Naive thymus-derived CD4-positive, alpha-beta T cell (primary cell): ENCODE measurements around the gene PAGR1. TPM values are rescaled to one million over a fixed set of nuclear protein-coding genes. Genes with fewer than 3 reads are reported as not detected.
A peak's percentile ranks its signal among the peaks of the same experiment; 100 is the strongest.
"Not testable (repeated sequence)": the region's sequence is repeated elsewhere in the genome, so short reads cannot be mapped to it uniquely, and the experiment has no call there.

Experiments used
- ATAC-seq: fragments of 150-1000 bp; cut with Tn5 transposase; 2 replicates; pipeline ENCODE4 v1.10.0; 2021; ENCODE audit warnings: mild to moderate bottlenecking, moderate library complexity
- CTCF ChIA-PET: fragments of 350-600 bp; sonication (Branson Sonifier 250); formaldehyde crosslinking; loops from one replicate; lab custom pipeline; 2021; ENCODE audit warnings: antibody characterized with exemption; lab: Charles Lee
- POLR2A ChIA-PET: fragments of 350-600 bp; sonication (Branson Sonifier 250); formaldehyde crosslinking; loops from one replicate; lab custom pipeline; 2021; ENCODE audit warnings: antibody characterized with exemption, inconsistent platforms; lab: Charles Lee
- DNase-seq, 9 donors: peaks; one replicate each; pipeline versions ENCODE4 v3.0.0 to v3.0.0-alpha.2; 2020 to 2022; ENCODE audit warnings: mixed read lengths in 1 of 9
- H3K27ac ChIP-seq: one replicate; pipeline ENCODE4 v1.7.0; 2013; ENCODE audit warnings: mild to moderate bottlenecking, low read depth, low read length, moderate library complexity
- H3K27me3 ChIP-seq, 2 donors: one replicate each; pipeline ENCODE4 v1.7.0; 2013; ENCODE audit warnings: low read length in 2 of 2, mild to moderate bottlenecking in 2 of 2, moderate library complexity in 2 of 2; ENCODE audit not compliant: control insufficient read depth in 2 of 2, insufficient read depth in 2 of 2
- H3K36me3 ChIP-seq, 3 experiments: 1 replicate in 2 of 3; 2 replicates in 1 of 3; pipeline ENCODE4 v1.7.0; 2013; ENCODE audit warnings: low read length in 3 of 3, mild to moderate bottlenecking in 3 of 3, moderate library complexity in 1 of 3; ENCODE audit not compliant: insufficient read depth in 3 of 3, control insufficient read depth in 2 of 3
- H3K4me1 ChIP-seq, 2 donors: one replicate each; pipeline ENCODE4 v1.7.0; 2013; ENCODE audit warnings: low read length in 2 of 2, mild to moderate bottlenecking in 2 of 2, moderate library complexity in 1 of 2; ENCODE audit not compliant: control insufficient read depth in 2 of 2, insufficient read depth in 2 of 2
- H3K4me3 ChIP-seq: 2 replicates; pipeline ENCODE4 v1.7.0; 2013; ENCODE audit warnings: mild to moderate bottlenecking, low read length
- H3K9me3 ChIP-seq, 3 experiments: 1 replicate in 2 of 3; 2 replicates in 1 of 3; pipeline ENCODE4 v1.7.0; 2013; ENCODE audit warnings: low read length in 3 of 3; ENCODE audit not compliant: control insufficient read depth in 2 of 3
- H3K27ac Mint-ChIP-seq, 9 donors: one replicate each; pipeline ENCODE4 v1.8.0; 2020 to 2022; ENCODE audit warnings: mixed read lengths in 9 of 9, mild to moderate bottlenecking in 8 of 9, moderate library complexity in 5 of 9, inconsistent platforms in 2 of 9
- H3K27me3 Mint-ChIP-seq, 5 donors: one replicate each; pipeline ENCODE4 v1.8.0; 2021 to 2022; ENCODE audit warnings: mixed read lengths in 5 of 5, mild to moderate bottlenecking in 1 of 5
- H3K36me3 Mint-ChIP-seq, 5 donors: one replicate each; pipeline ENCODE4 v1.8.0; 2020 to 2022; ENCODE audit warnings: mixed read lengths in 5 of 5, mild to moderate bottlenecking in 3 of 5, inconsistent platforms in 1 of 5
- H3K4me1 Mint-ChIP-seq, 7 donors: one replicate each; pipeline ENCODE4 v1.8.0; 2020 to 2022; ENCODE audit warnings: mixed read lengths in 7 of 7, mild to moderate bottlenecking in 3 of 7, inconsistent platforms in 1 of 7
- H3K4me3 Mint-ChIP-seq, 10 donors: one replicate each; pipeline ENCODE4 v1.8.0; 2020 to 2022; ENCODE audit warnings: mild to moderate bottlenecking in 10 of 10, mixed read lengths in 10 of 10, moderate library complexity in 6 of 10, inconsistent platforms in 2 of 10
- H3K9me3 Mint-ChIP-seq, 11 donors: one replicate each; pipeline ENCODE4 v1.8.0; 2020 to 2022; ENCODE audit warnings: mixed read lengths in 11 of 11, mild to moderate bottlenecking in 4 of 11, inconsistent platforms in 1 of 11, moderate library complexity in 1 of 11
- intact Hi-C, 2 donors: fragments of 100-400 bp; cut with micrococcal nuclease; formaldehyde crosslinking; loops; one replicate each; pipeline ENCODE4 v1.15.1; 2023
- polyA plus RNA-seq, 2 donors: library from polyadenylated mRNA; unstranded; fragments of 300-500 nt; fragmentation: Illumina TruSeq; gene quantifications; one replicate each; pipeline ENCODE4 v1.2.3, GENCODE V29; 2021
- total RNA-seq, 6 experiments: library from RNA in 5 of 6; stranded (reverse) in 5 of 6; gene quantifications; 1 replicate in 5 of 6; 2 replicates in 1 of 6; pipeline ENCODE4 v1.2.3 and lab custom pipeline; 2021 to 2026

The PAGR1 gene
- total and polyA plus RNA-seq, 7 experiments from 2014 or later = 17.5 to 62.6 (median 37.2) TPM

- H3K27me3 Mint-ChIP-seq, DNase-seq, H3K4me1 ChIP-seq, ATAC-seq, H3K9me3 ChIP-seq, H3K27ac ChIP-seq, intact Hi-C loops, H3K36me3 Mint-ChIP-seq, H3K36me3 ChIP-seq, H3K4me3 ChIP-seq, H3K4me3 Mint-ChIP-seq, H3K27me3 ChIP-seq, H3K9me3 Mint-ChIP-seq: not testable (repeated sequence)
- POLR2A ChIA-PET = interaction anchor here (1.1 to 1.5 kb wide), 2 partner anchors 14 to 71 kb away, joined by 3 to 4 read pairs; no protein-coding TSS in a partner anchor
- peaks cover 13 to 21% (median 16%) of the 10 kb centered on the region in 7 donors for H3K4me1 Mint-ChIP-seq
- CTCF ChIA-PET = interaction anchor here (1.5 kb wide), 1 partner anchor 73 kb away, joined by 3 read pairs; no protein-coding TSS in a partner anchor
- peak overlapping the region in 2 of 9 donors; percentile 64 for H3K27ac Mint-ChIP-seq
Measured at GRCh38 chr16:29772330-29772729, 43.6 kb upstream of the PAGR1 start.

GRCh38 chr16:29774730-29775129, 41.2 kb upstream of the PAGR1 start:
- H3K4me1 Mint-ChIP-seq = peaks cover 9 to 23% (median 15%) of the 10 kb centered on the region in 7 donors
- DNase-seq (no peak), ATAC-seq (no peak)
- Histone ChIP-seq H3K27ac (no peak overlapping the region), H3K36me3 (no peaks in the 10 kb centered on the region), H3K9me3 (no peaks in the 10 kb centered on the region), H3K4me3 (no peak overlapping the region), H3K27me3 (no peaks in the 10 kb centered on the region), H3K4me1 (no peaks in the 10 kb centered on the region)
- H3K27me3 Mint-ChIP-seq = peaks cover 0 to 18% (median 0%) of the 10 kb centered on the region in 5 donors
- ChIA-PET POLR2A (interaction anchor here (0.9 kb wide), 1 partner anchor 19 kb away, joined by 3 read pairs; no protein-coding TSS in a partner anchor), CTCF (no interaction called here)
- peak overlapping the region in 1 of 9 donors; percentile 32 for H3K27ac Mint-ChIP-seq
- no peaks in the 10 kb centered on the region for H3K36me3 Mint-ChIP-seq
- intact Hi-C loops = no loop called here
- peaks cover 0 to 1% (median 0%) of the 10 kb centered on the region in 11 donors for H3K9me3 Mint-ChIP-seq
- peak overlapping the region in 1 of 10 donors; percentile 32 for H3K4me3 Mint-ChIP-seq

GRCh38 chr16:29775742-29776408, 40.1 kb upstream of the PAGR1 start:
- H3K36me3 Mint-ChIP-seq = no peaks in the 10 kb centered on the region
- ChIA-PET CTCF (no interaction called here), POLR2A (no interaction called here)
- DNase-seq (no peak), ATAC-seq (no peak)
- H3K27ac Mint-ChIP-seq = no peak overlapping the region
- Histone ChIP-seq H3K27ac (no peak overlapping the region), H3K4me3 (no peak overlapping the region), H3K27me3 (no peaks in the 10 kb centered on the region), H3K9me3 (no peaks in the 10 kb centered on the region), H3K36me3 (no peaks in the 10 kb centered on the region), H3K4me1 (no peaks in the 10 kb centered on the region)
- intact Hi-C loops = no loop called here
- H3K27me3 Mint-ChIP-seq = peaks cover 0 to 22% (median 0%) of the 10 kb centered on the region in 5 donors
- no peak overlapping the region for H3K4me3 Mint-ChIP-seq
- peaks cover under 1 to 17% (median 13%) of the 10 kb centered on the region in 7 donors for H3K4me1 Mint-ChIP-seq
- peaks cover 0 to 1% (median 0%) of the 10 kb centered on the region in 11 donors for H3K9me3 Mint-ChIP-seq

GRCh38 chr16:29777576-29778350, 38.2 kb upstream of the PAGR1 start, which contains the start of gene ZG16:
Gene ZG16 (plus strand): TSS chr16:29778256. CDS start chr16:29779267, 1,011 bp downstream.
- H3K36me3 ChIP-seq = no peaks in the 10 kb centered on the region
- DNase-seq (no peak), ATAC-seq (no peak)
- intact Hi-C loops = no loop called here
- Mint-ChIP-seq H3K27ac (peak within 1 kb of the TSS in 4 of 9 donors; percentile 18 to 42 (median 32)), H3K4me3 (no peak within 1 kb of the TSS), H3K9me3 (peaks cover 0 to 1% (median 0%) of the 10 kb centered on the region in 11 donors), H3K4me1 (peaks cover 4 to 20% (median 11%) of the 10 kb centered on the region in 7 donors), H3K27me3 (peaks cover 0 to 22% (median 0%) of the 10 kb centered on the region in 5 donors), H3K36me3 (no peaks in the 10 kb centered on the region)
- ChIA-PET CTCF (interaction anchor here (1.4 to 1.6 kb wide), 2 partner anchors 44 to 76 kb away, joined by 3 to 4 read pairs; no protein-coding TSS in a partner anchor), POLR2A (interaction anchor here (1.3 kb wide), 1 partner anchor 12 kb away, joined by 3 read pairs; no protein-coding TSS in a partner anchor)
- no peak within 1 kb of the TSS for H3K4me3 ChIP-seq
- H3K9me3 ChIP-seq = no peaks in the 10 kb centered on the region
- no peaks in the 10 kb centered on the region for H3K4me1 ChIP-seq
- H3K27ac ChIP-seq = no peak within 1 kb of the TSS
- H3K27me3 ChIP-seq = no peaks in the 10 kb centered on the region

GRCh38 chr16:29779474-29779873, 36.5 kb upstream of the PAGR1 start:
- ATAC-seq = no peak
- CTCF ChIA-PET = no interaction called here
- Histone ChIP-seq H3K4me1 (peaks cover under 1 to 3% of the 10 kb centered on the region in 2 donors), H3K27me3 (no peaks in the 10 kb centered on the region), H3K36me3 (no peaks in the 10 kb centered on the region), H3K9me3 (no peaks in the 10 kb centered on the region), H3K4me3 (no peak overlapping the region), H3K27ac (no peak overlapping the region)
- no peaks in the 10 kb centered on the region for H3K36me3 Mint-ChIP-seq
- peaks cover 13 to 21% (median 15%) of the 10 kb centered on the region in 7 donors for H3K4me1 Mint-ChIP-seq
- H3K27ac Mint-ChIP-seq = peak overlapping the region in 1 of 9 donors; percentile 39
- peaks cover 0 to 22% (median 0%) of the 10 kb centered on the region in 5 donors for H3K27me3 Mint-ChIP-seq
- H3K9me3 Mint-ChIP-seq = peaks cover 0 to 4% (median 0%) of the 10 kb centered on the region in 11 donors
- intact Hi-C loops = no loop called here
- POLR2A ChIA-PET = interaction anchor here (1.4 kb wide), 1 partner anchor 33 kb away, joined by 6 read pairs; the partner anchor contains the start of gene C16orf54
- no peak overlapping the region for H3K4me3 Mint-ChIP-seq
- no peak for DNase-seq
